Skeletal muscle satellite cell (primary cell): ENCODE data around the gene SHMT2.
"Not testable (repeated sequence)": the region's sequence is repeated elsewhere in the genome, so short reads cannot be mapped to it uniquely, and the experiment has no call there.

Experiments
- H3K27me3 ChIP-seq: 2 replicates; pipeline ENCODE4 v1.7.0; 2013; ENCODE audit warnings: low read length; ENCODE audit not compliant: control insufficient read depth, insufficient read depth
- H3K36me3 ChIP-seq: 2 replicates; pipeline ENCODE4 v1.7.0; 2013; ENCODE audit warnings: mild to moderate bottlenecking, control low read depth, low read length; ENCODE audit not compliant: insufficient read depth
- H3K4me1 ChIP-seq: 2 replicates; pipeline ENCODE4 v1.7.0; 2013; ENCODE audit warnings: low read length; ENCODE audit not compliant: control insufficient read depth, insufficient read depth
- H3K4me2 ChIP-seq: 2 replicates; pipeline ENCODE4 v1.7.0; 2013; ENCODE audit warnings: mild to moderate bottlenecking, low read length
- H3K4me3 ChIP-seq: 2 replicates; pipeline ENCODE4 v1.7.0; 2013; ENCODE audit warnings: low read length
- H3K9ac ChIP-seq: 2 replicates; pipeline ENCODE4 v1.7.0; 2013; ENCODE audit warnings: mild to moderate bottlenecking, low read depth, low read length, moderate library complexity
- H3K9me3 ChIP-seq: replicated peaks from 2 replicates; pipeline ENCODE4 v1.7.0; 2013; ENCODE audit warnings: mild to moderate bottlenecking, control low read depth, low read length
- small RNA-seq: library from RNA; depleted of rRNA; stranded (forward); fragments of <200 nt; gene quantifications from one replicate; pipeline ENCODE3, GENCODE V24; 2012

Gene SHMT2

DNA sequence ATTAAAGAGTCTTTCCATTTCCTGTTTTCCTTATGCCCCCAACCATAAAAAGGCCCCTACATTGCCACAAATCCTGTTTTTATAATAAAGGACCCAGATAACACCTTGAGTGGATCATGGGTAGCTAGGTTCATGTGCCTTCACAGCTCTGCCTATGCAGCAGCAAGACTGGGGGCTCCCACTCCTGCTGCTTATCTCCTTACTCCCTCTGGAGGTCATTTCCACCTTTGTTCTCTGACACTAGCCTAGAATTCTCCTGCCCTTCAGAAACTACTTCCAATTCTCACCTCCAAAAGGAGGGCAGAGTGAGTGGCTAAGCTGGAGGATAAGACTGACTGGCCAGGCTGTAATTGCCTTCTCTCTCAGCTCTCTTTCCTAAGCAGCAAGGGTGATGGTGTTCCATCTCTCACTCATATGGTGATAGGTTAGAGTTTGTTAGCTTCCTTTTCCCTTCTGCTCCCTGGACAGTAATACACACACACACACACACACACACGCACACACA lies 41.5 kb downstream of the SHMT2 start:
- H3K4me2 ChIP-seq, result no peak overlapping the region
- no peaks in the 10 kb centered on the region for H3K9me3 ChIP-seq
- no peaks in the 10 kb centered on the region for H3K27me3 ChIP-seq
- H3K4me1 ChIP-seq, result peaks cover 20% of the 10 kb centered on the region
- no peak overlapping the region for H3K4me3 ChIP-seq
- H3K36me3 ChIP-seq, result peaks cover 40% of the 10 kb centered on the region
- no peak overlapping the region for H3K9ac ChIP-seq

DNA sequence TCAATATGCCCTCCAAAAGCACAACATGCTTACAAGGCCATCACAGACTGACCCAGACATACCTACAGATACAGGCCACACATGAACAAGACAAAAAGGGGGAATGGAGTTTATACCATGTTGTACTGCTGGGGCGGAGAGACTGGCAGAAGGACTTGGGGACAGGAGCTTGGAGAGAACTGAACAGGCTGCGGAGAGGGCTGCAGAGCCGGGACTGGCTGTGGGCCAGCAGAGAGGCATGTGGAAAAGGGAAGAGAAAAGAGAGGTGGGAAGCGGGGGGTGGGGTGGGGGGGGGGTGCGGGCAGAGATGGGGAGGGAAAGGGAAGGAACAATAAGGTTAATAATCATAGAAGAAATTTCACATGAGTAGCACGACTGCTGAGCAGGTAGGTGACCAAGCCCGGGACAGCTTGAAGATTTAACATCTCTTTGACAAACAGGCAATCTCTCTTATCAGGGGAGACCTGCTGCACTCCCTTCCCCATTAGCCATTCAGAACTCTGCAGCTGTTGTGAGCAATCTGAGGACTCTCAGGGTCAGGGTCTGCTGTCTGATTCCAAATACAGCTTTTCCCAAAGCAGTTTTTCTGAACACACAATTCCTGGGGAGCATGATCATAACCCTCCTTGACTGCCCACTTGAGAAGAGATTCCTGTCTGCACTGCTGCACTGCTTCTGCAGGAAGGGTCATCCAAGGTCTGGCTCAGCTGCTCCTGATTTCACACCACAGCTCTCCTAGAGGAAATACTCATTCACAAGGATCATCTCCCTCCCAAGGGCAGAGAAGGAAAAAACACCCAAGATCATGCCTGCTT lies 43.0 kb downstream of the SHMT2 start:
- Histone ChIP-seq H3K27me3 (no peaks in the 10 kb centered on the region), H3K4me3 (no peak overlapping the region), H3K4me2 (peak overlapping the region; percentile 2), H3K9ac (peak overlapping the region; percentile 43), H3K9me3 (no peaks in the 10 kb centered on the region), H3K4me1 (peaks cover 20% of the 10 kb centered on the region), H3K36me3 (peaks cover 34% of the 10 kb centered on the region)

GRCh38 chr12:57273516-57273915 lies 44.0 kb downstream of the SHMT2 start:
- H3K9ac ChIP-seq, result peak overlapping the region; percentile 43
- no peak overlapping the region for H3K4me3 ChIP-seq
- H3K27me3 ChIP-seq, result no peaks in the 10 kb centered on the region
- no peak overlapping the region for H3K4me2 ChIP-seq
- H3K9me3 ChIP-seq, result no peaks in the 10 kb centered on the region
- peaks cover 16% of the 10 kb centered on the region for H3K4me1 ChIP-seq
- peaks cover 34% of the 10 kb centered on the region for H3K36me3 ChIP-seq

DNA sequence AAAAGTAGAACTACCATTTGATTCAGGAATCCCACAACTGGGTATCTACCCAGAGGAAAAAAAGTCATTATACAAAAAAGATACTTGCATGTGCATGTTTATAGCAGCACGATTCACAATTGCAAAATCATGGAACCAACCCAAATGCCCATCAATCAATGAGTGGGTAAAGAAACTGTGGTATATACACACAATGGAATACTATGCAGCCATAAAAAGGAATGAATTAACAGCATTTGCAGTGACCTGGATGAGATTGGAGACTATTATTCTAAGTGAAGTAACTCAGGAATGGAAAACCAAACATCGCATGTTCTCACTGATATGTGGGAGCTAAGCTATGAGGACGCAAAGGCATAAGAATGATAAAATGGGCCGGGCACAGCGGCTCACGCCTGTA lies 46.7 kb downstream of the SHMT2 start:
- H3K27me3 ChIP-seq, H3K9me3 ChIP-seq, H3K4me3 ChIP-seq, H3K4me2 ChIP-seq, H3K9ac ChIP-seq: not testable (repeated sequence)
- Histone ChIP-seq H3K36me3 (peaks cover 25% of the 10 kb centered on the region), H3K4me1 (peaks cover 32% of the 10 kb centered on the region)

DNA sequence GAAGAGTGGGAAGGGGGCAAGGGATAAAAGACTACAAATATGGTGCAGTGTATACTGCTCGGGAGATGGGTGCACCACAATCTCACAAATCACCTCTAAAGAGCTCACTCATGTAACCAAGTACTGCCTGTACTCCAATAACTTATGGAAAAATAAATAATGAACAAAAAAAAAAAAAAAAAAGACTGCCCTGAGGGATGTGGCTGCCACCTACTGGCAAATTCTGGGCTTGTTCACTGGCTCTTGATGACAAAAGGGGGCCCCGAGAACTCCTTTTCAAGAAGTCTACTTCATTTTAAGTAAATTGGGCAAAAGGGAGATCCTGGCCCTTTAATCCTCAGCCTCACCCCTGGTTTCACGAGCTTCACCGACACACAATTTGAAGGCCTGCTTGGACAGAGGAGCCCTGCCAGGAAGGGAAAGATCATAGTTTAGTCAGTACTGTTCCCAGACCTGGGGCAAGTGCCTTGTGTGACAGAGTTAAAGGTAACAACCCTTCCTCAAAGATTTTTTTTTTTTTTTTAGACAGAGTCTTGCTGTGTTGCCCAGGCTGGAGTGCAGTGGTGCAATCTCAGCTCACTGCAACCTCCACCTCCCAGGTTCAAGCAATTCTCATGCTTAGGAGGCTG lies 47.5 kb downstream of the SHMT2 start:
- Histone ChIP-seq H3K36me3 (peaks cover 18% of the 10 kb centered on the region), H3K4me2 (no peak overlapping the region), H3K9me3 (no peaks in the 10 kb centered on the region), H3K27me3 (no peaks in the 10 kb centered on the region), H3K4me1 (peaks cover 32% of the 10 kb centered on the region), H3K9ac (no peak overlapping the region), H3K4me3 (no peak overlapping the region)

DNA sequence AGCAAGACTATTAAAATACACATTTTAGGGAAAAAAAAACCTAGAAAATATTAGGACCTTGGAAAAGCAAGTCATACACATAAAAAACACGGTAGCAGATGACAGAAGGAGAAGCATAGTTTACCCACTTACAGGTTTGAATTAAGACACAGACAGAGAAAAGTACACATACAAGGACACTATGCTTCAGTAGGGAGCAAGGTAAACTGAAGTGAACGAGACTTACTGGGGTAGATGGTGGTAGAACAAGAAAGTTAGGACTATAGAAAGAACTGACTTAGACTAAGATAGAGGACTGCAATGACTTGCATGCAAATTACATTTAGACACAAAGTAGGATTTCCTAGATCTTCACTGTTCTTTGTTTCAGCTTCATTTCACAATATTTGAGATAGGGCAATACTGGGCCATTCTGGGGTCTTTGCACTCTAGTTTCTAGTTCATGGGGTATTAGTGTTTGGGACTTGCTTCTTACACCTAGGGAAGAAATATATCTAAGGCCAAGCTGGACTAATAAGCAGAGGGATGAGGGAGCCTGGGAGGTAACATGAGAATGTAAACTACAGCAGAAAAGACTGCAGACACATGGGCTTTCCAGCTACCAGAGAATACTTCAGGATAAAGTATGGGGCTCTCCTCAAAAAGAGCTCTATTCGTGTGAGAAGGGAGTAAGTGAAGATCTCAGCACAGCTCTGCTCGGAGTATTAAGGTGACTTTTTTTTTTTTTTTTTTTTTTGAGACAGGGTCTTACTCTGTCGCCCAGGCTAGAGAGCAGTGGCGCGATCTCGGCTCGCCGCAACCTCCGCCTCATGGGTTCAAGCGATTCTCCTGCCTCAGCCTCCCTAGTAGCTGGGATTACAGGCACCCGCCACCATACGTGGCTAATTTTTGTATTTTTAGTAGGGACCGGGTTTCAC lies 49.2 kb downstream of the SHMT2 start:
- Histone ChIP-seq H3K9ac (no peak overlapping the region), H3K9me3 (no peaks in the 10 kb centered on the region), H3K36me3 (peaks cover 18% of the 10 kb centered on the region), H3K27me3 (no peaks in the 10 kb centered on the region), H3K4me2 (no peak overlapping the region), H3K4me1 (peaks cover 16% of the 10 kb centered on the region), H3K4me3 (no peak overlapping the region)

DNA sequence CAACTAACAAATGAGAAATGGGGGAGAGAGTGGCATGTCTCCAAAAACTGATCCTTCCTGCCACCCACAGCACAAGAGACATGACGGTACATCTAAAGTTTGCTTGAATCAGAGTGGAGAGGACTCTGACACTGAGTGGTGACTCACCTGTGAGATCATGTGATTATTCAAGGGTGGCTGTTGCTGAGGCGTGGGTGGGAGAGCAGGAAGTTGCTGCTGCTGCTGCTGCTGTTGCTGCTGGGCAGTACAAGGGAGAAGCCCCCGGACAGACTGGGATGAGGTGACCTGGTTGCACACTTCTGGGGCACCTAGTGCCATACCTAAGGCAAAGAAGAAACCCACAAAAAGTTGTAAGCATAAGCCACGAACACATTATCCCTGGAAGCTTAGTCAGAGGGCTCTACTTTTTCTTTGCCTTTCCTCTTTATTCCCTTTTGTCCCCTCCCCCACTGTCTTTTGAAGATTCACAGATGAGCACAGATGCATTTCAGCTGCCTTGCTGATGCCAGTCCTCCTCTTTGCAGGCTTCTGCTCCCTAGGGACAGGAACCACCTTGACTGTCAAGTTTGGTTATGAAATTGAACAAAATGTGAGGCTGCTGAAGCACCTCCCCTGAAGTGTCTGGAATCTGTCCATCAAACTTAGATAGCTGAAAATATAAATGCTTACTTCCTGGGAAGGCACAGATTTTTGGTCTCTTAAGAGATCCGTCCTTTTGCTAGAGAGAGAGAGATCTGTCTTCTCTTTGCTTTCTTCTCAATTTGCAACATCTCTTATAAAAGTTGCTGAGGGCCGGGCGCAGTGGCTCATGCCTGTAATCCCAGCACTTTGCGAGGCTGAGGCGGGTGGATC lies 50.9 kb downstream of the SHMT2 start:
- Histone ChIP-seq H3K9ac (peak overlapping the region; percentile 46), H3K4me1 (peaks cover 16% of the 10 kb centered on the region), H3K4me2 (peak overlapping the region; percentile 79), H3K9me3 (no peaks in the 10 kb centered on the region), H3K36me3 (peaks cover 20% of the 10 kb centered on the region), H3K4me3 (peak overlapping the region; percentile 51), H3K27me3 (no peaks in the 10 kb centered on the region)

DNA sequence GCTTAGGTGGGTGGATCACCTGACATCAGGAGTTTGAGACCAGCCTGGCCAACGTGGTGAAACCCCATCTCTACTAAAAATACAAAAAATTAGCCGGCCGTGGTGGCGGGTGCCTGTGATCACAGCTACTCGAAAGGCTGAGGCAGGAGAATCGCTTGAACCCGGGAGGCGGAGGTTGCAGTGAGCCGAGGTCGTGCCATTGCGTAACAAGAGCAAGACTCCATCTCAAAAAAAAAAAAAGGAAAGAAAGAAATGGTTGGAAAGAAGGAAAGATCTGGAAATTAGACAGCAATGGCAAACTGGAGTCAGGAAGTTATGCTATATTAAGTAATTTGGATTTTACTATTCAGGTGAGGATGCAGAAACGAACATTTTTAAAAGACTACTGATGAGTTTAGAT lies 52.6 kb downstream of the SHMT2 start:
- peaks cover 24% of the 10 kb centered on the region for H3K36me3 ChIP-seq
- not testable (repeated sequence) for H3K27me3 ChIP-seq, H3K9me3 ChIP-seq, H3K4me2 ChIP-seq, H3K4me3 ChIP-seq, H3K9ac ChIP-seq
- peaks cover 16% of the 10 kb centered on the region for H3K4me1 ChIP-seq

Small RNA genes within 50 kb of the gene (small RNA-seq; reads per million reads assigned to genes)
- gene MIR1228, result 0.35 reads per million
